Omental fat pad (tissue), 4 donors: Measurements from ENCODE around the gene SH3RF3. TPM values are rescaled to one million over a fixed set of nuclear protein-coding genes. Genes with fewer than 3 reads are reported as not detected.

Source experiments
- ATAC-seq: fragments of 150-250 bp; one replicate; pipeline ENCODE4 v1.9.1; 2016; ENCODE audit warnings: mild to moderate bottlenecking, moderate library complexity; ENCODE audit not compliant: low FRiP score
- DNase-seq: peaks from one replicate; pipeline ENCODE4 v3.0.0-alpha.2; 2019; ENCODE audit warnings: low spot score
- CTCF ChIP-seq, 3 donors: fragments of 450-650 bp; IDR thresholded peaks; one replicate each; pipeline ENCODE4 v1.5.1; 2016 to 2017; ENCODE audit warnings: antibody characterized with exemption in 3 of 3, mild to moderate bottlenecking in 3 of 3, moderate library complexity in 2 of 3
- total RNA-seq, 4 donors: library from RNA; depleted of rRNA; stranded (reverse); fragments of >200 nt; gene quantifications; one replicate each; pipeline ENCODE4 v1.1.0, GENCODE V29; 2016

The SH3RF3 gene
- total RNA-seq, 4 donors from 2014 or later = 6.5 to 16.6 (median 8.6) TPM

GRCh38 chr2:109336296-109336695 lies 207.3 kb downstream of the SH3RF3 start:
- no peak for TF ChIP-seq CTCF (IDR thresholded peaks at IDR 0.05)
- DNase-seq (no peak), ATAC-seq (no peak)

- ATAC-seq = no peak
- TF ChIP-seq CTCF (IDR thresholded peaks at IDR 0.05) = no peak
- no peak for DNase-seq
Measured at GRCh38 chr2:109337221-109337620, 208.2 kb downstream of the SH3RF3 start.

GRCh38 chr2:109339519-109339966 lies 210.5 kb downstream of the SH3RF3 start:
- no peak for TF ChIP-seq CTCF (IDR thresholded peaks at IDR 0.05)
- ATAC-seq = no peak
- no peak for DNase-seq

GRCh38 chr2:109340381-109340780 lies 211.4 kb downstream of the SH3RF3 start:
- ATAC-seq = no peak
- TF ChIP-seq CTCF (IDR thresholded peaks at IDR 0.05) = no peak
- DNase-seq = no peak

GRCh38 chr2:109341355-109342255 lies 212.6 kb downstream of the SH3RF3 start:
- TF ChIP-seq CTCF (IDR thresholded peaks at IDR 0.05) = no peak
- DNase-seq = no peak
- no peak for ATAC-seq

- ATAC-seq (no peak), DNase-seq (no peak)
- TF ChIP-seq CTCF (IDR thresholded peaks at IDR 0.05) = no peak
Measured at GRCh38 chr2:109342256-109342850, 213.3 kb downstream of the SH3RF3 start.
